Measurements from ENCODE around the gene ELMO1. TPM values are rescaled to one million over a fixed set of nuclear protein-coding genes. Genes with fewer than 3 reads are reported as not detected.

Gene ELMO1
- total and polyA plus RNA-seq, 4 donors, result 10.1 to 183 (median 34.4) TPM

DNA sequence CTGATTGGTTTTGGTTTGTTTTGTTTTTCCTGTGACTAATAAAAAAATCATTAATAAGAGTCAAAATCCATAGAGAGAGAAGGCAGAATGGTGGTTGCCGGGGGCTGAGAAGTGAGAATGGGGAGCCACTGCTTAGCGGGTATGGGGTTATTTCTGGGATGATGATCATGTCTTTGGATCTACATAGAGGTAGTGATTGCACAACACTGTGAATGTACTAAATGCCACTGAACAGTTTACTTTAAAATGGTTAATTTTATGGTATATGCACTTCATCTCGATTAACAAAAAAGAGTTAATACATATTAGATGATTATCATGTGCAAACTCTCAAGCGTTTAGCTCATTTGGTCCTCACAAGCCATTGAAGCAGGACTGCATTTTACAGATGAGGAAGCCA lies 342.9 kb downstream of the ELMO1 start:
- WGBS, 2 donors, result 93 to 99% methylated on average over 4 of the region's 4 CpGs
- Histone ChIP-seq H3K4me3 (no peak overlapping the region), H3K4me1 (ENCODE audit: control insufficient read depth in 5 of 5, insufficient read depth in 5 of 5, low read length in 5 of 5) (peaks cover 0 to 23% (median 16%) of the 10 kb centered on the region in 5 donors), H3K27me3 (ENCODE audit: control insufficient read depth in 3 of 3, insufficient read depth in 3 of 3, low read length in 2 of 3) (no peaks in the 10 kb centered on the region), H3K27ac (ENCODE audit: low read depth in 1 of 2, low read length in 1 of 2) (no peak overlapping the region), H3K36me3 (ENCODE audit: control insufficient read depth in 4 of 4, insufficient read depth in 4 of 4, low read length in 4 of 4) (peaks cover 0 to 2% (median 0%) of the 10 kb centered on the region in 4 donors), H3K9me3 (ENCODE audit: control insufficient read depth in 4 of 4, insufficient read depth in 3 of 4, low read length in 3 of 4) (no peaks in the 10 kb centered on the region), H3K9ac (ENCODE audit: insufficient read depth in 1 of 2, low read length in 2 of 2) (no peak overlapping the region)
- ATAC-seq (ENCODE audit: insufficient read depth, low FRiP score), result no peak
- no peak for DNase-seq
- TF ChIP-seq, protein P1, sequence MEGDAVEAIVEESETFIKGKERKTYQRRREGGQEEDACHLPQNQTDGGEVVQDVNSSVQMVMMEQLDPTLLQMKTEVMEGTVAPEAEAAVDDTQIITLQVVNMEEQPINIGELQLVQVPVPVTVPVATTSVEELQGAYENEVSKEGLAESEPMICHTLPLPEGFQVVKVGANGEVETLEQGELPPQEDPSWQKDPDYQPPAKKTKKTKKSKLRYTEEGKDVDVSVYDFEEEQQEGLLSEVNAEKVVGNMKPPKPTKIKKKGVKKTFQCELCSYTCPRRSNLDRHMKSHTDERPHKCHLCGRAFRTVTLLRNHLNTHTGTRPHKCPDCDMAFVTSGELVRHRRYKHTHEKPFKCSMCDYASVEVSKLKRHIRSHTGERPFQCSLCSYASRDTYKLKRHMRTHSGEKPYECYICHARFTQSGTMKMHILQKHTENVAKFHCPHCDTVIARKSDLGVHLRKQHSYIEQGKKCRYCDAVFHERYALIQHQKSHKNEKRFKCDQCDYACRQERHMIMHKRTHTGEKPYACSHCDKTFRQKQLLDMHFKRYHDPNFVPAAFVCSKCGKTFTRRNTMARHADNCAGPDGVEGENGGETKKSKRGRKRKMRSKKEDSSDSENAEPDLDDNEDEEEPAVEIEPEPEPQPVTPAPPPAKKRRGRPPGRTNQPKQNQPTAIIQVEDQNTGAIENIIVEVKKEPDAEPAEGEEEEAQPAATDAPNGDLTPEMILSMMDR (IDR thresholded peaks at IDR 0.05; ENCODE audit: control extremely low read depth, extremely low read depth), result no peak

GRCh38 chr7:37104822-37105518 lies 343.7 kb downstream of the ELMO1 start:
- 73 to 76% methylated on average over 6 of the region's 6 CpGs for WGBS, 2 donors
- TF ChIP-seq, protein P1 (IDR thresholded peaks at IDR 0.05; ENCODE audit: control extremely low read depth, extremely low read depth), result no peak
- Histone ChIP-seq H3K9ac (ENCODE audit: insufficient read depth in 1 of 2, low read length in 2 of 2) (no peak overlapping the region), H3K4me3 (no peak overlapping the region), H3K9me3 (ENCODE audit: control insufficient read depth in 4 of 4, insufficient read depth in 3 of 4, low read length in 3 of 4) (no peaks in the 10 kb centered on the region), H3K27ac (ENCODE audit: low read depth in 1 of 2, low read length in 1 of 2) (no peak overlapping the region), H3K27me3 (ENCODE audit: control insufficient read depth in 3 of 3, insufficient read depth in 3 of 3, low read length in 2 of 3) (no peaks in the 10 kb centered on the region), H3K4me1 (ENCODE audit: control insufficient read depth in 5 of 5, insufficient read depth in 5 of 5, low read length in 5 of 5) (peaks cover 0 to 24% (median 14%) of the 10 kb centered on the region in 5 donors), H3K36me3 (ENCODE audit: control insufficient read depth in 4 of 4, insufficient read depth in 4 of 4, low read length in 4 of 4) (peaks cover 0 to 2% (median 0%) of the 10 kb centered on the region in 4 donors)
- DNase-seq (no peak), ATAC-seq (ENCODE audit: insufficient read depth, low FRiP score) (no peak)

DNA sequence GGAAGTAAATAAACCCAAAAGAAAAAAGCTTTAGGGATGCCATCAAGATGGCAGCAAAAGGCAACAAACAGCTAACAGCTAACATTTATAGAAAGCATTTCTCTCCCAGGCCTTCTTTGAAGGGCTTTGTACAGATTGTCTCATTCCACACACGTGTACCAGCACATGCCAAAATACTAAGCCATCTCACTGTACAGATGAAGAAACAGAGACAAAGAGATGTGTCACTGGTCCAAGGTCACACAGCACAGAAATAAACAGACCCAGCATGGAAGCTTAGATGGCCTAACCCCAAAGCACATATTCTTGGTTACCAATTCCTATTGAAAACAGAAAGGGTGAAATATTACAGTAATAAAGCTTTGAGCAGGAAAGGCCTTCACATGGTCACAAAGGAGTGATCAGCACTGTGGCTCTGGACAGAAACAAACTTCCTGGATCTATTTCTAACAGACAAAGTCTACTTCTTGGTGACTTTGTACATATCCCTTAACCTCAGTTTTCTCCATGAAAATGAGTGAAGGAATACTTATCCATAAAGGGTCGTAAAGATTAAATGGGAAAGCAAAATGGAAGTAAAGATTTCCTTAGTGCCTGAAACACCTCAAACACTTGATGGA lies 346.0 kb downstream of the ELMO1 start:
- no peaks in the 10 kb centered on the region for H3K9me3 ChIP-seq (ENCODE audit: control insufficient read depth in 4 of 4, insufficient read depth in 3 of 4, low read length in 3 of 4)
- H3K4me3 ChIP-seq, result no peak overlapping the region
- peaks cover 0 to 2% (median 0%) of the 10 kb centered on the region in 4 donors for H3K36me3 ChIP-seq (ENCODE audit: control insufficient read depth in 4 of 4, insufficient read depth in 4 of 4, low read length in 4 of 4)
- H3K9ac ChIP-seq (ENCODE audit: insufficient read depth in 1 of 2, low read length in 2 of 2), result no peak overlapping the region
- TF ChIP-seq, protein P1 (IDR thresholded peaks at IDR 0.05; ENCODE audit: control extremely low read depth, extremely low read depth), result no peak
- DNase-seq, result no peak
- no peak overlapping the region for H3K27ac ChIP-seq (ENCODE audit: low read depth in 1 of 2, low read length in 1 of 2)
- H3K4me1 ChIP-seq (ENCODE audit: control insufficient read depth in 5 of 5, insufficient read depth in 5 of 5, low read length in 5 of 5), result peaks cover 0 to 7% (median 6%) of the 10 kb centered on the region in 5 donors
- no peak for ATAC-seq (ENCODE audit: insufficient read depth, low FRiP score)
- H3K27me3 ChIP-seq (ENCODE audit: control insufficient read depth in 3 of 3, insufficient read depth in 3 of 3, low read length in 2 of 3), result no peaks in the 10 kb centered on the region
- WGBS, 2 donors, result 94 to 95% methylated on average over 2 of the region's 2 CpGs

All from lung (tissue), 12 donors.